CD14-positive monocyte (primary cell): Measurements from ENCODE around the gene PHF23. TPM values are rescaled to one million over a fixed set of nuclear protein-coding genes. Genes with fewer than 3 reads are reported as not detected.

Source experiments
- DNase-seq, 3 donors: peaks; one replicate each; pipeline ENCODE4 v3.0.0-alpha.2; 2011 to 2022
- H2AFZ ChIP-seq: 2 replicates; pipeline ENCODE4 v1.6.0; 2012; ENCODE audit warnings: mild to moderate bottlenecking, low read depth, low read length, inconsistent platforms; ENCODE audit not compliant: insufficient read depth, poor library complexity, severe bottlenecking
- H3K27ac ChIP-seq, 2 donors: 1 replicate in 1 of 2; 2 replicates in 1 of 2; pipeline ENCODE4 v1.5.1; 2012 to 2013; ENCODE audit warnings: low read length in 2 of 2, control low read depth in 1 of 2, inconsistent platforms in 1 of 2, low read depth in 1 of 2, mild to moderate bottlenecking in 1 of 2
- H3K27me3 ChIP-seq, 2 donors: one replicate each; pipeline versions ENCODE4 v1.6.0 to v1.6.1; 2011 to 2013; ENCODE audit warnings: low read length in 2 of 2; ENCODE audit not compliant: control insufficient read depth in 2 of 2, insufficient read depth in 2 of 2
- H3K36me3 ChIP-seq, 2 donors: replicated peaks in 1 of 2; 1 replicate in 1 of 2; 2 replicates in 1 of 2; pipeline versions ENCODE4 v1.5.1 to v1.6.1; 2012 to 2013; ENCODE audit warnings: low read length in 2 of 2, control low read depth in 1 of 2, inconsistent platforms in 1 of 2, mild to moderate bottlenecking in 1 of 2; ENCODE audit not compliant: insufficient read depth in 2 of 2, control insufficient read depth in 1 of 2
- H3K4me1 ChIP-seq, 2 donors: 1 replicate in 1 of 2; 2 replicates in 1 of 2; pipeline versions ENCODE4 v1.5.1 to v1.6.1; 2012 to 2013; ENCODE audit warnings: low read length in 2 of 2, control low read depth in 1 of 2, inconsistent platforms in 1 of 2, mild to moderate bottlenecking in 1 of 2, moderate library complexity in 1 of 2; ENCODE audit not compliant: insufficient read depth in 2 of 2, control insufficient read depth in 1 of 2
- H3K4me2 ChIP-seq: replicated peaks from 2 replicates; pipeline ENCODE3; 2012; ENCODE audit warnings: low read length, moderate library complexity, mild to moderate bottlenecking; ENCODE audit not compliant: poor library complexity, severe bottlenecking; ENCODE audit errors: extremely low read depth
- H3K4me3 ChIP-seq, 3 experiments: fragments of 200-600 bp in 1 of 3; sonication (generic) in 1 of 3; replicated peaks in 1 of 3; 1 replicate in 2 of 3; 2 replicates in 1 of 3; pipeline ENCODE4 v1.5.1; 2011 to 2013; ENCODE audit warnings: low read length in 3 of 3, mild to moderate bottlenecking in 3 of 3, control low read depth in 2 of 3, low read depth in 2 of 3, inconsistent platforms in 1 of 3, moderate library complexity in 1 of 3
- H3K79me2 ChIP-seq: 2 replicates; pipeline ENCODE4 v1.6.0; 2012; ENCODE audit warnings: mild to moderate bottlenecking, control low read depth, inconsistent platforms, low read length, moderate library complexity; ENCODE audit not compliant: insufficient read depth
- H3K9ac ChIP-seq: 2 replicates; pipeline ENCODE4 v1.6.0; 2017; ENCODE audit warnings: low read length, mild to moderate bottlenecking; ENCODE audit not compliant: insufficient read depth, poor library complexity, severe bottlenecking
- H3K9me3 ChIP-seq, 2 donors: replicated peaks in 1 of 2; 1 replicate in 1 of 2; 2 replicates in 1 of 2; pipeline versions ENCODE4 v1.5.1 to v1.6.1; 2012 to 2013; ENCODE audit warnings: low read length in 2 of 2, control low read depth in 1 of 2; ENCODE audit not compliant: control insufficient read depth in 1 of 2, insufficient read depth in 1 of 2
- H4K20me1 ChIP-seq: 2 replicates; pipeline ENCODE4 v1.6.0; 2012; ENCODE audit warnings: mild to moderate bottlenecking, low read length, control low read depth, moderate library complexity; ENCODE audit not compliant: insufficient read depth
- H3K27ac Mint-ChIP-seq, 7 donors: one replicate each; pipeline ENCODE4 v1.8.0; 2020; ENCODE audit warnings: mild to moderate bottlenecking in 7 of 7, mixed read lengths in 7 of 7, moderate library complexity in 6 of 7, inconsistent platforms in 2 of 7
- H3K27me3 Mint-ChIP-seq, 3 donors: one replicate each; pipeline ENCODE4 v1.8.0; 2021 to 2022; ENCODE audit warnings: low read depth in 3 of 3, mild to moderate bottlenecking in 3 of 3, mixed read lengths in 3 of 3, moderate library complexity in 3 of 3, inconsistent platforms in 1 of 3
- H3K36me3 Mint-ChIP-seq, 2 donors: one replicate each; pipeline ENCODE4 v1.8.0; 2020; ENCODE audit warnings: mixed read lengths in 2 of 2, inconsistent platforms in 1 of 2, mild to moderate bottlenecking in 1 of 2
- H3K4me1 Mint-ChIP-seq: one replicate; pipeline ENCODE4 v1.8.0; 2020; ENCODE audit warnings: mild to moderate bottlenecking, mixed read lengths
- H3K4me3 Mint-ChIP-seq, 2 donors: one replicate each; pipeline ENCODE4 v1.8.0; 2020; ENCODE audit warnings: mild to moderate bottlenecking in 2 of 2, mixed read lengths in 2 of 2, moderate library complexity in 1 of 2
- H3K9me3 Mint-ChIP-seq, 7 donors: one replicate each; pipeline ENCODE4 v1.8.0; 2020 to 2022; ENCODE audit warnings: mixed read lengths in 7 of 7, mild to moderate bottlenecking in 6 of 7, moderate library complexity in 6 of 7, inconsistent platforms in 2 of 7
- CTCF ChIP-seq: fragments of 200-600 bp; IDR thresholded peaks from one replicate; pipeline ENCODE4 v1.8.0; 2022; ENCODE audit warnings: antibody characterized with exemption, mild to moderate bottlenecking
- WGBS: methylation state at CpG from one replicate; pipeline ENCODE4 v1.1.5; 2013; ENCODE audit warnings: missing lambda C conversion rate; ENCODE audit not compliant: insufficient coverage; 5-methylcytosine and 5-hydroxymethylcytosine counted together
- intact Hi-C, 2 donors: fragments of 100-400 bp; cut with micrococcal nuclease; formaldehyde crosslinking; loops; one replicate each; pipeline versions ENCODE4 v1.15.0 to v1.15.1; 2023
- polyA plus RNA-seq, 3 donors: library from polyadenylated mRNA; depleted of rRNA in 1 of 3; unstranded in 2 of 3; stranded (reverse) in 1 of 3; fragments of 300-500 nt in 2 of 3; fragments of >200 nt in 1 of 3; fragmentation: Illumina TruSeq in 2 of 3; gene quantifications; 1 replicate in 2 of 3; 2 replicates in 1 of 3; pipeline ENCODE4 v1.2.3, GENCODE V29; 2012 to 2021

Gene PHF23
- polyA plus RNA-seq, 3 donors, result 12.0 to 18.0 (median 12.9) TPM

DNA sequence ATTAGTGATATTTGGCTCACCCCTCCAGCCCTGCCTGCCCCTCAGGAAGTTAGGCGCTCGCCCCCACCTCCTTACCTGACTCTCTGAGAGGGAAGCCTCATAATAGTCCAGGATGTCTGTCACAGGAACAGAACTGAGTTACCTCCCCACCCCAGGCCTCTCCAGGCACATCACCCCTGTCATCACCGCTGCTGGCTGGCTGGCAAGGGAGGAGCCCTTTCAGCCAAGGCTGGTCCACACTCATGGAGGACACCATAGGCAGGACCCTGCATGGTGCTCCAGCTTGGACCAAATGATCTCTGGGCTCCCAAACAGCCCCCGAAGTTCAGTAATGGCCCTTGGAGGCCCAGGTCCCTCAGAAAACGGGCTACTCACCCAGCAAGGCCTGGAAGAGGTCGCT is 21.1 kb downstream of the PHF23 start:
- 70% methylated on average over 6 of the region's 6 CpGs for WGBS
- Histone ChIP-seq H3K4me1 (peaks cover 72 to 81% of the 10 kb centered on the region in 2 donors), H3K4me3 (peak overlapping the region in 2 of 3 experiments; percentile 47 to 81), H3K4me2 (peak overlapping the region; percentile 90), H3K27ac (peak overlapping the region; percentile 14 to 65), H3K27me3 (no peaks in the 10 kb centered on the region), H4K20me1 (peaks cover 47% of the 10 kb centered on the region), H3K9me3 (no peaks in the 10 kb centered on the region), H2AFZ (peak overlapping the region; percentile 74), H3K36me3 (peaks cover 16 to 18% of the 10 kb centered on the region in 2 donors), H3K9ac (no peak overlapping the region), H3K79me2 (peaks cover 57% of the 10 kb centered on the region)
- no peak for TF ChIP-seq CTCF
- H3K36me3 Mint-ChIP-seq, result peaks cover 18 to 27% of the 10 kb centered on the region in 2 donors
- DNase-seq, result no peak
- peaks cover 0 to 2% (median 0%) of the 10 kb centered on the region in 7 donors for H3K9me3 Mint-ChIP-seq
- H3K4me3 Mint-ChIP-seq, result peak overlapping the region; percentile 80 to 89
- intact Hi-C loops, result loop anchor here in 1 of 2 donors (5.0 to 10.0 kb wide), 2 partner anchors 34 to 187 kb away; partner anchors contain the start of genes CTDNEP1, ELP5, NLGN2 and TMEM256
- H3K27me3 Mint-ChIP-seq, result peaks cover 0 to 10% (median 2%) of the 10 kb centered on the region in 3 donors
- H3K27ac Mint-ChIP-seq, result peak overlapping the region in 5 of 7 donors; percentile 23 to 91 (median 86)
- H3K4me1 Mint-ChIP-seq, result peaks cover 76% of the 10 kb centered on the region

DNA sequence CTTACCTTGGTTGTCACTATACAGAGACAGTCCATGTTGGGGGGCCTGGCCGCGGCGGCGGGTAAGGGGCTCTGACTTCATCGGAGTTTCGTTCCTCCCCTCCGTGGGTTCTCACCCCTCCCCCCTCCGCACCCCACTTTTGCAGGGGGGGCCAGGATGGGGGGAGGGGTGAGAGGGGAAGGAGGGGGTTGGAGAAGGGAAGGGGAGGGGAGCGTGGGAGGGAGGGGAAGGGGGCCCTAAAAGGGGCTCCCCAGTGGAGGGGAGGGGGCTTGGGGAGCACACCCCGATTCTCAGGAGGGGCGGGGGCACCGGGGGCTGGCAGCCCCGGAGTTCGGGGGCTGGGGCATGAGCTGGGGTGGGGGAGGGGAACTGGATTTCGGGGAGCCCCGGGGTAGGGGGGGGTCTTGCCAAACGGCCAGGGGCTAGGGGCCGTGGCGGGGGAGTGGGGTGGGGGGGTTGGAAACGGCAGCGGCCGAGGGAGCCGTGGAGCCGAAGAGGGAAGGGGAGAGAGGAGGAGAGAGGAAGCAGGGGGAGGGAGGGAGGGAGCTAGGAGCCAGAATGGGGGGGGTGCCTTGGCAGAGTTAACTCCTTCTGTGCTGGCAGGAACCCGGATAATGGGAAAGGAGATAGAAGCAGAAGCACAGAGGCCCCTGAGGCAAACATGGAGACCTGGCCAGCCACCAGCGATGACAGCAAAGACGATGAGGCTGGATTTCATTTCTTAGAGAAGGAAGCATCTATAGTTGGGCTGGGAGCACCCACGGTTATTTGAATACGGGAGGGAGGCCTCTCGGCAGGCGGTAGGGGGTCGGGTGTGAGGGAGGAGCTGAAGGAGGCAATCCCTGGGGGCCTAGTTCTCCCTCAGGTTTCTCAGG is 21.9 kb downstream of the PHF23 start:
- Mint-ChIP-seq H3K4me1 (peaks cover 78% of the 10 kb centered on the region), H3K27me3 (peaks cover 0 to 10% (median 2%) of the 10 kb centered on the region in 3 donors), H3K9me3 (peaks cover 0 to 2% (median 0%) of the 10 kb centered on the region in 7 donors), H3K27ac (peak overlapping the region; percentile 23 to 97 (median 88)), H3K4me3 (peak overlapping the region; percentile 80 to 89), H3K36me3 (peaks cover 11 to 19% of the 10 kb centered on the region in 2 donors)
- Histone ChIP-seq H3K36me3 (peaks cover 7 to 10% of the 10 kb centered on the region in 2 donors), H3K79me2 (peaks cover 59% of the 10 kb centered on the region), H3K9ac (peak overlapping the region; percentile 45), H2AFZ (peak overlapping the region; percentile 74), H3K27me3 (no peaks in the 10 kb centered on the region), H4K20me1 (peaks cover 52% of the 10 kb centered on the region), H3K4me3 (peak overlapping the region; percentile 41 to 81 (median 47)), H3K9me3 (no peaks in the 10 kb centered on the region), H3K27ac (peak overlapping the region; percentile 14 to 65), H3K4me1 (peaks cover 72 to 81% of the 10 kb centered on the region in 2 donors), H3K4me2 (peak overlapping the region; percentile 90)
- peak; percentile 32 to 48 (median 35) for DNase-seq
- TF ChIP-seq CTCF, result no peak
- 0% methylated on average over 13 of the region's 32 CpGs for WGBS
- intact Hi-C loops, result loop anchor here in 1 of 2 donors (5.0 to 10.0 kb wide), 2 partner anchors 35 to 187 kb away; partner anchors contain the start of genes CTDNEP1, ELP5, NLGN2 and TMEM256
